HEK293 (cell line): Measurements from ENCODE around the gene RHOT2.

Source experiments
- CTCF ChIA-PET: fragments of 350-600 bp; formaldehyde crosslinking; extraction: SDS; loops from one replicate; lab custom pipeline; 2021; ENCODE audit warnings: antibody characterized with exemption; lab: Yijun Ruan, JAX
- POLR2A ChIA-PET: fragments of 300-600 bp; formaldehyde crosslinking; extraction: SDS; loops from one replicate; lab custom pipeline; 2020; ENCODE audit warnings: antibody characterized with exemption, inconsistent platforms; lab: Yijun Ruan, JAX
- H3K27ac ChIP-seq: fragments of 200-500 bp; sonication (Bioruptor generic); 2 replicates; pipeline ENCODE4 v1.5.1; 2014; ENCODE audit warnings: low read depth, low read length, control low read depth, inconsistent platforms; ENCODE audit errors: extremely low read depth
- H3K36me3 ChIP-seq, 2 experiments: fragments of 200-500 bp in 1 of 2; sonication (Bioruptor generic) in 1 of 2; 1 replicate in 1 of 2; 2 replicates in 1 of 2; pipeline ENCODE4 v1.5.1; 2014 to 2017; ENCODE audit warnings: inconsistent platforms in 2 of 2, low read length in 2 of 2; ENCODE audit not compliant: control insufficient read depth in 2 of 2, insufficient read depth in 1 of 2
- H3K4me1 ChIP-seq: fragments of 200-500 bp; sonication (Bioruptor generic); 2 replicates; pipeline ENCODE4 v1.5.1; 2014; ENCODE audit warnings: mild to moderate bottlenecking, low read length, inconsistent platforms; ENCODE audit not compliant: control insufficient read depth, insufficient read depth
- H3K4me3 ChIP-seq: 2 replicates; pipeline ENCODE4 v1.5.1; 2011; ENCODE audit warnings: low read depth, mild to moderate bottlenecking, control low read depth, low read length, moderate library complexity
- H3K9me3 ChIP-seq: fragments of 200-500 bp; sonication (Bioruptor generic); 2 replicates; pipeline ENCODE4 v1.5.1; 2014; ENCODE audit warnings: low read depth, low read length, inconsistent platforms; ENCODE audit not compliant: control insufficient read depth, insufficient read depth
- BCL11A ChIP-seq: fragments of 450-650 bp; formaldehyde crosslinking; IDR thresholded peaks from 2 replicates; pipeline ENCODE4 v1.5.1; 2016; ENCODE audit warnings: low read depth, missing biosample characterization, missing genetic modification characterization
- CTCF ChIP-seq: fragments of 450-650 bp; formaldehyde crosslinking; IDR thresholded peaks from 2 replicates; pipeline ENCODE4 v1.5.1; 2016; ENCODE audit warnings: missing biosample characterization, missing genetic modification characterization
- EGR2 ChIP-seq: fragments of 450-650 bp; formaldehyde crosslinking; IDR thresholded peaks from 2 replicates; pipeline ENCODE4 v1.5.1; 2016; ENCODE audit warnings: low read depth, missing biosample characterization, missing genetic modification characterization
- GLIS2 ChIP-seq: fragments of 450-650 bp; formaldehyde crosslinking; IDR thresholded peaks from 2 replicates; pipeline ENCODE4 v1.5.1; 2016; ENCODE audit warnings: missing biosample characterization, missing genetic modification characterization
- HIC1 ChIP-seq: fragments of 450-650 bp; formaldehyde crosslinking; IDR thresholded peaks from 2 replicates; pipeline ENCODE4 v1.5.1; 2016; ENCODE audit warnings: missing biosample characterization, missing genetic modification characterization
- PATZ1 ChIP-seq: fragments of 450-650 bp; formaldehyde crosslinking; IDR thresholded peaks from 2 replicates; pipeline ENCODE4 v1.5.1; 2016; ENCODE audit warnings: missing biosample characterization, missing genetic modification characterization
- SP2 ChIP-seq: fragments of 450-650 bp; formaldehyde crosslinking; IDR thresholded peaks from 2 replicates; pipeline ENCODE4 v1.5.1; 2016; ENCODE audit warnings: missing biosample characterization, missing genetic modification characterization
- ZBTB49 ChIP-seq: fragments of 450-650 bp; formaldehyde crosslinking; IDR thresholded peaks from 2 replicates; pipeline ENCODE4 v1.5.1; 2016; ENCODE audit warnings: missing biosample characterization, missing genetic modification characterization, low read depth
- ZNF175 ChIP-seq: fragments of 450-650 bp; formaldehyde crosslinking; IDR thresholded peaks from 2 replicates; pipeline ENCODE4 v1.5.1; 2016; ENCODE audit warnings: missing biosample characterization, missing genetic modification characterization
- ZNF335 ChIP-seq: fragments of 450-650 bp; formaldehyde crosslinking; conservative IDR thresholded peaks from 2 replicates; pipeline ENCODE4 v1.5.1; 2016; ENCODE audit warnings: missing biosample characterization, missing genetic modification characterization
- ZNF350 ChIP-seq: fragments of 450-650 bp; formaldehyde crosslinking; IDR thresholded peaks from 2 replicates; pipeline ENCODE4 v1.5.0; 2017; ENCODE audit warnings: missing biosample characterization, mild to moderate bottlenecking, missing genetic modification characterization
- ZNF548 ChIP-seq: fragments of 450-650 bp; formaldehyde crosslinking; IDR thresholded peaks from 2 replicates; pipeline ENCODE4 v1.5.1; 2016; ENCODE audit warnings: missing biosample characterization, missing genetic modification characterization

Gene RHOT2

GRCh38 chr16:717450-718245 lies 49.7 kb downstream of the RHOT2 start:
- Histone ChIP-seq H3K36me3 (peaks cover 0 to 8% of the 10 kb centered on the region in 2 experiments; a peak in 1 of 3 replicates), H3K27ac (no peak overlapping the region), H3K4me1 (peaks cover 13% of the 10 kb centered on the region), H3K4me3 (no peak overlapping the region), H3K9me3 (no peaks in the 10 kb centered on the region)
- CTCF ChIA-PET: interaction anchor here (5.7 kb wide), 1 partner anchor 69 kb away, joined by 34 read pairs; the partner anchor contains the start of genes CHTF18 and RPUSD1
- TF ChIP-seq HIC1 (peak; percentile 82), SP2 (tag by site-specific recombination) (no peak)
- POLR2A ChIA-PET: interaction anchor here (1.0 to 1.7 kb wide), 3 partner anchors 7 to 71 kb away, joined by 3 to 8 read pairs (median 4); partner anchors contain the start of genes CHTF18 and RPUSD1

- H3K4me3 ChIP-seq: no peak overlapping the region
- peaks cover 13% of the 10 kb centered on the region for H3K4me1 ChIP-seq
- POLR2A ChIA-PET: no interaction called here
- no peak for TF ChIP-seq ZNF548 (tag by site-specific recombination)
- TF ChIP-seq, all 188 proteins: peak for 0
- CTCF ChIA-PET: interaction anchor here (0.8 to 5.7 kb wide), 2 partner anchors 68 to 337 kb away, joined by 3 to 34 read pairs; partner anchors contain the start of genes CHTF18 and RPUSD1
- Histone ChIP-seq H3K9me3 (no peaks in the 10 kb centered on the region), H3K27ac (no peak overlapping the region), H3K36me3 (peaks cover 0 to 12% of the 10 kb centered on the region in 2 experiments; a peak in 1 of 3 replicates)
Observed at GRCh38 chr16:718389-718788, 50.5 kb downstream of the RHOT2 start.

GRCh38 chr16:718922-719321 lies 51.0 kb downstream of the RHOT2 start:
- CTCF ChIA-PET: interaction anchor here (0.8 to 5.7 kb wide), 3 partner anchors 25 to 337 kb away, joined by 3 to 34 read pairs (median 3); partner anchors contain the start of genes CHTF18 and RPUSD1
- Histone ChIP-seq H3K27ac (no peak overlapping the region), H3K4me1 (peaks cover 13% of the 10 kb centered on the region)

GRCh38 chr16:719815-720446 lies 52.0 kb downstream of the RHOT2 start:
- POLR2A ChIA-PET: interaction anchor here (0.5 to 2.8 kb wide), 19 partner anchors 8 to 1330 kb away, joined by 3 to 25 read pairs (median 6); partner anchors contain the start of genes CHTF18, CIAO3, JPT2 and RPUSD1
- Histone ChIP-seq H3K36me3 (peaks cover 0 to 12% of the 10 kb centered on the region in 2 experiments; a peak in 1 of 3 replicates), H3K27ac (peak overlapping the region; percentile 94; the same call in 1 of the 2 replicates), H3K4me1 (peaks cover 9% of the 10 kb centered on the region), H3K4me3 (peak overlapping the region; percentile 66), H3K9me3 (no peaks in the 10 kb centered on the region)
- CTCF ChIA-PET: interaction anchor here (0.6 to 5.7 kb wide), 12 partner anchors 8 to 420 kb away, joined by 3 to 34 read pairs (median 4); partner anchors contain the start of genes CHTF18, CIAO3, GNG13 and RPUSD1
- TF ChIP-seq PATZ1 (tag by site-specific recombination) (peak; percentile 38), ZNF350 (tag by site-specific recombination) (no peak), GLIS2 (tag by site-specific recombination) (peak; percentile 59), BCL11A (tag by site-specific recombination) (no peak), ZNF175 (tag by site-specific recombination) (no peak), CTCF (tag by site-specific recombination) (peak; percentile 65), ZNF335 (tag by site-specific recombination) (peak; percentile 88)

More at GRCh38 chr16:718922-719321, 51.0 kb downstream of the RHOT2 start:
- H3K4me3 ChIP-seq: no peak overlapping the region
- TF ChIP-seq EGR2 (peak; percentile 41; the same call in 1 of the 2 replicates), ZBTB49 (tag by site-specific recombination) (no peak)
- peaks cover 0 to 12% of the 10 kb centered on the region in 2 experiments; a peak in 1 of 3 replicates for H3K36me3 ChIP-seq
- H3K9me3 ChIP-seq: no peaks in the 10 kb centered on the region
- POLR2A ChIA-PET: interaction anchor here (2.0 to 2.8 kb wide), 2 partner anchors 10 to 69 kb away, joined by 11 to 25 read pairs; partner anchors contain the start of genes CHTF18 and RPUSD1
